Keratinocyte (primary cell): Measurements from ENCODE around the gene DDX4. TPM values are rescaled to one million over a fixed set of nuclear protein-coding genes. Genes with fewer than 3 reads are reported as not detected.

Source experiments
- DNase-seq: peaks from one replicate; pipeline ENCODE4 v3.0.0-alpha.2; 2011; ENCODE audit warnings: low read depth, missing footprints, low spot score
- FAIRE-seq: peaks from 2 replicates; lab custom pipeline; 2011; peaks lifted over from hg19 to GRCh38; lab: Jason Lieb, UNC
- H2AFZ ChIP-seq: 2 replicates; pipeline ENCODE4 v1.6.0; 2012; ENCODE audit warnings: low read length, control low read depth, inconsistent platforms; ENCODE audit not compliant: control insufficient read depth
- H3K27ac ChIP-seq: 2 replicates; pipeline ENCODE4 v1.5.1; 2011; ENCODE audit warnings: low read length; ENCODE audit not compliant: control insufficient read depth, insufficient read depth
- H3K27me3 ChIP-seq: 3 replicates; pipeline ENCODE4 v1.6.0; 2011; ENCODE audit warnings: low read length; ENCODE audit not compliant: control insufficient read depth, insufficient read depth; ENCODE audit errors: extremely low read depth
- H3K36me3 ChIP-seq, 2 experiments: 2 replicates in 1 of 2; 3 replicates in 1 of 2; pipeline ENCODE4 v1.5.1; 2011; ENCODE audit warnings: low read length in 2 of 2, mild to moderate bottlenecking in 1 of 2; ENCODE audit not compliant: control insufficient read depth in 2 of 2, insufficient read depth in 2 of 2; ENCODE audit errors: extremely low read depth in 1 of 2
- H3K4me1 ChIP-seq: 3 replicates; pipeline ENCODE4 v1.5.1; 2011; ENCODE audit warnings: low read length; ENCODE audit not compliant: control insufficient read depth, insufficient read depth; ENCODE audit errors: extremely low read depth
- H3K4me2 ChIP-seq: 3 replicates; pipeline ENCODE4 v1.6.0; 2011; ENCODE audit warnings: low read depth, low read length; ENCODE audit not compliant: control insufficient read depth, insufficient read depth; ENCODE audit errors: extremely low read depth
- H3K4me3 ChIP-seq, 3 experiments: fragments of 200-600 bp in 1 of 3; sonication (generic) in 1 of 3; 2 replicates in 2 of 3; 3 replicates in 1 of 3; pipeline ENCODE4 v1.5.1; 2011 to 2016; ENCODE audit warnings: low read length in 3 of 3, mild to moderate bottlenecking in 3 of 3, control low read depth in 2 of 3, inconsistent platforms in 1 of 3, low read depth in 1 of 3, mixed read lengths in 1 of 3, mixed run types in 1 of 3, moderate library complexity in 1 of 3; ENCODE audit not compliant: control insufficient read depth in 2 of 3, insufficient read depth in 2 of 3; ENCODE audit errors: extremely low read depth in 1 of 3
- H3K79me2 ChIP-seq: 2 replicates; pipeline ENCODE4 v1.6.0; 2012; ENCODE audit warnings: low read length; ENCODE audit not compliant: control insufficient read depth, insufficient read depth
- H3K9ac ChIP-seq: 3 replicates; pipeline ENCODE4 v1.6.0; 2011; ENCODE audit warnings: low read length; ENCODE audit not compliant: control insufficient read depth, insufficient read depth; ENCODE audit errors: extremely low read depth
- H3K9me1 ChIP-seq: 3 replicates; pipeline ENCODE4 v1.6.0; 2011; ENCODE audit warnings: low read length; ENCODE audit not compliant: control insufficient read depth, insufficient read depth; ENCODE audit errors: extremely low read depth
- H3K9me3 ChIP-seq: 2 replicates; pipeline ENCODE4 v1.5.1; 2012; ENCODE audit warnings: low read depth, low read length; ENCODE audit not compliant: control insufficient read depth
- H4K20me1 ChIP-seq: 3 replicates; pipeline ENCODE4 v1.6.0; 2011; ENCODE audit warnings: low read length; ENCODE audit not compliant: control insufficient read depth, insufficient read depth; ENCODE audit errors: extremely low read depth
- EZH2 ChIP-seq: IDR thresholded peaks from one replicate; pipeline ENCODE4 v1.6.1; 2012; ENCODE audit warnings: inconsistent platforms, mild to moderate bottlenecking, low read length, moderate library complexity
- dilution Hi-C: fragments of 300-500 bp; cut with MboI; formaldehyde crosslinking; loops from one replicate; pipeline ENCODE4 v1.7.0; 2020; ENCODE audit warnings: low sequenced_read_pairs; ENCODE audit not compliant: extremely low pct_ligation_motif_present
- polyA plus RNA-seq, 5 experiments: library from polyadenylated mRNA; depleted of rRNA in 3 of 5; stranded (reverse) in 3 of 5; stranded (forward) in 1 of 5; unstranded in 1 of 5; fragments of >200 nt; gene quantifications; 1 replicate in 1 of 5; 2 replicates in 3 of 5; 3 replicates in 1 of 5; pipeline versions ENCODE4 v1.2.1 to v1.2.3, GENCODE V29; 2011 to 2012; ENCODE audit warnings: missing spikeins in 2 of 5, low read depth in 1 of 5, low replicate concordance in 1 of 5
- TF ChIP-seq, protein P1 (sequence below), 3 experiments: IDR thresholded peaks in 1 of 3; conservative IDR thresholded peaks in 1 of 3; optimal IDR thresholded peaks in 1 of 3; 2 replicates in 2 of 3; 3 replicates in 1 of 3; pipeline versions ENCODE3 to v1.5.1; 2011; ENCODE audit warnings: low read length in 3 of 3, mild to moderate bottlenecking in 3 of 3, moderate library complexity in 2 of 3, control low read depth in 1 of 3, inconsistent platforms in 1 of 3; ENCODE audit not compliant: insufficient read depth in 2 of 3; ENCODE audit errors: extremely low read depth in 1 of 3

The DDX4 gene
- polyA plus RNA-seq, 1 donor (not counting 4 experiments of a cell fraction or from before 2014, with no cell fraction given) = 0.04 TPM

DNA sequence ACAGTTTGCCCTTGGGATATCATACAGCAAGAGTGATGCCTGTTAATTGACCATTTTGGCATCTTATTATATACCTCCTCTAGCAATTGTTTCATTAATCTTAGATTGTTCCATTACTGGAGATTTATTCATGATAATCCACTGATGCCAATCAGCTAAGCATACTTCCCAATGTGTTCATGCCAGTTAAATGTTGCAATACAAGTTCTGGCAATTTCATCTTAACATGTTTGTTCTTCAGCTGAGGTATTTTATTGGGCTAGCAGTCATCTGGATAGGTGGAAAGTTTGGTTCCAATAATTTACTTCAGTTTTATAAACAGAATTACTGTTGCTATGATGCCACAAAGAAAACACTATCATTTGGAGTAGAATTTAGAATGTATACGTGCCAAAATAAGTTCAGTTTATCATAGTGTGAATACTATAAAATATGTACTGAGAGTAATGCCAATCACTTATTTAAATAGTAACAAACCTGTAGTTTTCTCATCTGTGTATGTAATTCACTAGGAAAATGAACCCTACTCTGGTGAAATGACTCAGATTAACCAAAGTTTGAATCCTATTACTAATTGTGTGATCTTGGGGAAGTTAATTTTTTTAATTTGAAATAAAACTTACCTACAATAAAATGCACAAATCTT, 85.4 kb downstream of the DDX4 start:
- H3K79me2 ChIP-seq = no peaks in the 10 kb centered on the region
- no peak overlapping the region for H3K4me3 ChIP-seq
- H2AFZ ChIP-seq = no peak overlapping the region
- H3K27ac ChIP-seq = no peak overlapping the region
- H3K9me3 ChIP-seq = no peaks in the 10 kb centered on the region
- H3K36me3 ChIP-seq = no peaks in the 10 kb centered on the region
- H3K9me1 ChIP-seq = no peaks in the 10 kb centered on the region
- FAIRE-seq (peak; percentile 36), DNase-seq (no peak)
- H3K27me3 ChIP-seq = peaks cover 6% of the 10 kb centered on the region
- H3K4me1 ChIP-seq = peaks cover 5% of the 10 kb centered on the region
- TF ChIP-seq EZH2 = no peak
- TF ChIP-seq, protein P1, sequence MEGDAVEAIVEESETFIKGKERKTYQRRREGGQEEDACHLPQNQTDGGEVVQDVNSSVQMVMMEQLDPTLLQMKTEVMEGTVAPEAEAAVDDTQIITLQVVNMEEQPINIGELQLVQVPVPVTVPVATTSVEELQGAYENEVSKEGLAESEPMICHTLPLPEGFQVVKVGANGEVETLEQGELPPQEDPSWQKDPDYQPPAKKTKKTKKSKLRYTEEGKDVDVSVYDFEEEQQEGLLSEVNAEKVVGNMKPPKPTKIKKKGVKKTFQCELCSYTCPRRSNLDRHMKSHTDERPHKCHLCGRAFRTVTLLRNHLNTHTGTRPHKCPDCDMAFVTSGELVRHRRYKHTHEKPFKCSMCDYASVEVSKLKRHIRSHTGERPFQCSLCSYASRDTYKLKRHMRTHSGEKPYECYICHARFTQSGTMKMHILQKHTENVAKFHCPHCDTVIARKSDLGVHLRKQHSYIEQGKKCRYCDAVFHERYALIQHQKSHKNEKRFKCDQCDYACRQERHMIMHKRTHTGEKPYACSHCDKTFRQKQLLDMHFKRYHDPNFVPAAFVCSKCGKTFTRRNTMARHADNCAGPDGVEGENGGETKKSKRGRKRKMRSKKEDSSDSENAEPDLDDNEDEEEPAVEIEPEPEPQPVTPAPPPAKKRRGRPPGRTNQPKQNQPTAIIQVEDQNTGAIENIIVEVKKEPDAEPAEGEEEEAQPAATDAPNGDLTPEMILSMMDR (optimal IDR thresholded peaks at IDR 0.05 in 1 of 3, IDR thresholded peaks at IDR 0.05 in 1 of 3, conservative IDR thresholded peaks at IDR 0.05 in 1 of 3; ENCODE audit: extremely low read depth in 1 of 3, insufficient read depth in 2 of 3, low read length in 3 of 3) = no peak
- dilution Hi-C loops = no loop called here
- no peak overlapping the region for H3K4me2 ChIP-seq
- no peak overlapping the region for H3K9ac ChIP-seq
- no peaks in the 10 kb centered on the region for H4K20me1 ChIP-seq

DNA sequence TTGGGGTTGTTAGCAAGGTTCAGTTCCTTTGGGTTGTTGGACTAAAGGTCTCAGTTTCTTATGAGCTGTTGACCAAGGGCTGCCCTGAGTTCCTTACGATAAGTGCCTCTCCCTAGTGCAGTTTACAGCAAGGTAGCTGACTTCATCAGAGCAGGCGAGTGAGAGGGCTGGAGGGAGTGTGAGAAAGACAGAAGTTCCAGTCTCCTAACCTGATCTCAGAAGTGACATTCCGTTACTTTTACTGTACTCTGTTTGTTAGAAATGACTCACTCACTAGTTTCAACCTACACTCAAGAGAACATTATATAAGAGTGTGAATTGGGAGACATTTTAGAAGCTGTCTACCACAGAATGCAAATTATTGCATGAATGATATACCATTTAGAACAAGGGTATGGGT, 92.1 kb downstream of the DDX4 start:
- H3K36me3 ChIP-seq = no peaks in the 10 kb centered on the region
- no peak overlapping the region for H3K4me2 ChIP-seq
- FAIRE-seq = peak; percentile 63
- no peak overlapping the region for H3K27ac ChIP-seq
- H3K9ac ChIP-seq = no peak overlapping the region
- no peak for DNase-seq
- dilution Hi-C loops = no loop called here
- H2AFZ ChIP-seq = no peak overlapping the region
- no peaks in the 10 kb centered on the region for H3K79me2 ChIP-seq
- TF ChIP-seq EZH2 = no peak
- TF ChIP-seq, protein P1 (optimal IDR thresholded peaks at IDR 0.05 in 1 of 3, IDR thresholded peaks at IDR 0.05 in 1 of 3, conservative IDR thresholded peaks at IDR 0.05 in 1 of 3; ENCODE audit: extremely low read depth in 1 of 3, insufficient read depth in 2 of 3, low read length in 3 of 3) = no peak
- H3K27me3 ChIP-seq = no peaks in the 10 kb centered on the region
- no peaks in the 10 kb centered on the region for H3K4me1 ChIP-seq
- no peaks in the 10 kb centered on the region for H3K9me3 ChIP-seq
- H4K20me1 ChIP-seq = no peaks in the 10 kb centered on the region
- H3K4me3 ChIP-seq = no peak overlapping the region
- H3K9me1 ChIP-seq = no peaks in the 10 kb centered on the region
